HL-60 (cell line): ENCODE data around the gene CREB5.

Source experiments
- CTCF ChIP-seq: IDR thresholded peaks from one replicate; pipeline ENCODE4 v1.5.1; 2011; ENCODE audit warnings: low read length, control low read depth, inconsistent platforms; ENCODE audit not compliant: insufficient read depth
- POLR2AphosphoS5 ChIP-seq: IDR thresholded peaks from 2 replicates; pipeline ENCODE4 v1.6.1; 2012; ENCODE audit warnings: low read depth
- REST ChIP-seq: IDR thresholded peaks from 2 replicates; pipeline ENCODE4 v1.6.1; 2012; ENCODE audit warnings: low read depth; ENCODE audit not compliant: insufficient replicate concordance

- TF ChIP-seq POLR2AphosphoS5 (no peak), CTCF (no peak), REST (no peak)
These were observed 233.5 kb downstream of the CREB5 start for GRCh38 chr7:28645866-28646265.
